ENCODE results near the gene ITGA2B. TPM values are rescaled to one million over a fixed set of nuclear protein-coding genes. Genes with fewer than 3 reads are reported as not detected.

The ITGA2B gene
- total RNA-seq, 1 donor from 2014 or later = 1.2 TPM

- Mint-ChIP-seq H3K4me3 (ENCODE audit: low read depth) (no peak overlapping the region), H3K4me1 (ENCODE audit: low read depth) (peaks cover 15% of the 10 kb centered on the region), H3K27ac (no peak overlapping the region), H3K36me3 (ENCODE audit: insufficient read depth) (peaks cover 5% of the 10 kb centered on the region), H3K27me3 (peaks cover 4% of the 10 kb centered on the region), H3K9me3 (ENCODE audit: low read depth) (no peaks in the 10 kb centered on the region)
- TF ChIP-seq CTCF (IDR thresholded peaks at IDR 0.05; ENCODE audit: unreplicated experiment) = no peak
- DNase-seq (ENCODE audit: low spot score, unreplicated experiment) = no peak
These were observed 31.4 kb downstream of the ITGA2B start for GRCh38 chr17:44358066-44358465.

- Mint-ChIP-seq H3K27ac (no peak overlapping the region), H3K36me3 (ENCODE audit: insufficient read depth) (peaks cover 11% of the 10 kb centered on the region), H3K9me3 (ENCODE audit: low read depth) (no peaks in the 10 kb centered on the region), H3K4me3 (ENCODE audit: low read depth) (no peak overlapping the region), H3K4me1 (ENCODE audit: low read depth) (peaks cover 10% of the 10 kb centered on the region), H3K27me3 (peaks cover 7% of the 10 kb centered on the region)
- no peak for TF ChIP-seq CTCF (IDR thresholded peaks at IDR 0.05; ENCODE audit: unreplicated experiment)
- DNase-seq (ENCODE audit: low spot score, unreplicated experiment) = no peak
These were observed 33.2 kb downstream of the ITGA2B start for GRCh38 chr17:44356241-44356640.

GRCh38 chr17:44355642-44356099, 33.8 kb downstream of the ITGA2B start:
- no peak overlapping the region for H3K27ac Mint-ChIP-seq
- H3K4me1 Mint-ChIP-seq (ENCODE audit: low read depth) = peaks cover 4% of the 10 kb centered on the region
- TF ChIP-seq CTCF (IDR thresholded peaks at IDR 0.05; ENCODE audit: unreplicated experiment) = no peak
- H3K36me3 Mint-ChIP-seq (ENCODE audit: insufficient read depth) = peaks cover 11% of the 10 kb centered on the region
- H3K9me3 Mint-ChIP-seq (ENCODE audit: low read depth) = no peaks in the 10 kb centered on the region
- H3K4me3 Mint-ChIP-seq (ENCODE audit: low read depth) = no peak overlapping the region
- peaks cover 7% of the 10 kb centered on the region for H3K27me3 Mint-ChIP-seq
- DNase-seq (ENCODE audit: low spot score, unreplicated experiment) = no peak

GRCh38 chr17:44354582-44355561, 34.6 kb downstream of the ITGA2B start:
- H3K27me3 Mint-ChIP-seq = peaks cover 7% of the 10 kb centered on the region
- no peaks in the 10 kb centered on the region for H3K9me3 Mint-ChIP-seq (ENCODE audit: low read depth)
- no peak overlapping the region for H3K27ac Mint-ChIP-seq
- no peak overlapping the region for H3K4me3 Mint-ChIP-seq (ENCODE audit: low read depth)
- peak; percentile 76 for TF ChIP-seq CTCF (IDR thresholded peaks at IDR 0.05; ENCODE audit: unreplicated experiment)
- H3K36me3 Mint-ChIP-seq (ENCODE audit: insufficient read depth) = peaks cover 11% of the 10 kb centered on the region
- H3K4me1 Mint-ChIP-seq (ENCODE audit: low read depth) = no peaks in the 10 kb centered on the region
- DNase-seq (ENCODE audit: low spot score, unreplicated experiment) = peak; percentile 70

GRCh38 chr17:44353672-44354331, 35.6 kb downstream of the ITGA2B start:
- H3K36me3 Mint-ChIP-seq (ENCODE audit: insufficient read depth) = peaks cover 11% of the 10 kb centered on the region
- no peak for DNase-seq (ENCODE audit: low spot score, unreplicated experiment)
- peaks cover 7% of the 10 kb centered on the region for H3K27me3 Mint-ChIP-seq
- no peak overlapping the region for H3K4me3 Mint-ChIP-seq (ENCODE audit: low read depth)
- H3K9me3 Mint-ChIP-seq (ENCODE audit: low read depth) = no peaks in the 10 kb centered on the region
- H3K4me1 Mint-ChIP-seq (ENCODE audit: low read depth) = no peaks in the 10 kb centered on the region
- TF ChIP-seq CTCF (IDR thresholded peaks at IDR 0.05; ENCODE audit: unreplicated experiment) = no peak
- no peak overlapping the region for H3K27ac Mint-ChIP-seq

All from progenitor cell of endocrine pancreas (in vitro differentiated cells).